ENCODE results near the gene GMEB2. TPM values are rescaled to one million over a fixed set of nuclear protein-coding genes. Genes with fewer than 3 reads are reported as not detected.
"Not testable (repeated sequence)": the region's sequence is repeated elsewhere in the genome, so short reads cannot be mapped to it uniquely, and the experiment has no call there.

Gene GMEB2
- total RNA-seq, 1 experiment from 2014 or later: 19.6 TPM

- Mint-ChIP-seq H3K4me1 (ENCODE audit: insufficient read depth, unreplicated experiment) (no peaks in the 10 kb centered on the region), H3K36me3 (ENCODE audit: insufficient read depth, unreplicated experiment) (peaks cover 50% of the 10 kb centered on the region), H3K9me3 (ENCODE audit: unreplicated experiment) (no peaks in the 10 kb centered on the region), H3K27ac (ENCODE audit: low read depth, unreplicated experiment) (no peak overlapping the region), H3K27me3 (ENCODE audit: insufficient read depth, unreplicated experiment) (no peaks in the 10 kb centered on the region), H3K4me3 (ENCODE audit: unreplicated experiment) (no peak overlapping the region)
- no TSS peak for BruUV-seq (replicated peaks)
- ChIA-PET CTCF (interaction anchor here (1.1 kb wide), 1 partner anchor 389 kb away, joined by 4 read pairs; no protein-coding TSS in a partner anchor), POLR2A (no interaction called here)
- TF ChIP-seq CTCF (IDR thresholded peaks at IDR 0.05; ENCODE audit: unreplicated experiment): no peak
- no peak for DNase-seq (ENCODE audit: unreplicated experiment)
- intact Hi-C loops (cut with micrococcal nuclease): no loop called here
Measured at GRCh38 chr20:63602321-63602720, 24.6 kb downstream of the GMEB2 start.

- H3K27me3 Mint-ChIP-seq (ENCODE audit: insufficient read depth, unreplicated experiment); POLR2A ChIA-PET; BruUV-seq (replicated peaks); DNase-seq (ENCODE audit: unreplicated experiment); H3K4me3 Mint-ChIP-seq (ENCODE audit: unreplicated experiment); intact Hi-C loops (cut with micrococcal nuclease); H3K9me3 Mint-ChIP-seq (ENCODE audit: unreplicated experiment); H3K4me1 Mint-ChIP-seq (ENCODE audit: insufficient read depth, unreplicated experiment); H3K27ac Mint-ChIP-seq (ENCODE audit: low read depth, unreplicated experiment): not testable (repeated sequence)
- CTCF ChIA-PET: interaction anchor here (1.1 kb wide), 1 partner anchor 390 kb away, joined by 4 read pairs; no protein-coding TSS in a partner anchor
- peaks cover 50% of the 10 kb centered on the region for H3K36me3 Mint-ChIP-seq (ENCODE audit: insufficient read depth, unreplicated experiment)
Measured at GRCh38 chr20:63601679-63602078, 25.2 kb downstream of the GMEB2 start.

- H3K36me3 Mint-ChIP-seq (ENCODE audit: insufficient read depth, unreplicated experiment): peaks cover 43% of the 10 kb centered on the region
- H3K27ac Mint-ChIP-seq (ENCODE audit: low read depth, unreplicated experiment): no peak overlapping the region
- no peak for DNase-seq (ENCODE audit: unreplicated experiment)
- CTCF ChIA-PET: interaction anchor here (0.9 to 1.4 kb wide), 2 partner anchors 62 to 521 kb away, joined by 3 to 4 read pairs; partner anchors contain the start of gene PTK6
- intact Hi-C loops (cut with micrococcal nuclease): no loop called here
- no peaks in the 10 kb centered on the region for H3K9me3 Mint-ChIP-seq (ENCODE audit: unreplicated experiment)
- TF ChIP-seq CTCF (IDR thresholded peaks at IDR 0.05; ENCODE audit: unreplicated experiment): no peak
- H3K27me3 Mint-ChIP-seq (ENCODE audit: insufficient read depth, unreplicated experiment): no peaks in the 10 kb centered on the region
- POLR2A ChIA-PET: interaction anchor here (1.2 to 1.7 kb wide), 3 partner anchors 12 to 266 kb away, joined by 3 to 5 read pairs (median 4); partner anchors contain the start of genes GMEB2 and TPD52L2
- no peaks in the 10 kb centered on the region for H3K4me1 Mint-ChIP-seq (ENCODE audit: insufficient read depth, unreplicated experiment)
- no peak overlapping the region for H3K4me3 Mint-ChIP-seq (ENCODE audit: unreplicated experiment)
- BruUV-seq (replicated peaks): no TSS peak
Measured at GRCh38 chr20:63599396-63600050, 27.4 kb downstream of the GMEB2 start.

- intact Hi-C loops (cut with micrococcal nuclease): no loop called here
- no peak for DNase-seq (ENCODE audit: unreplicated experiment)
- CTCF ChIA-PET: no interaction called here
- peak overlapping the region; percentile 46 for H3K27ac Mint-ChIP-seq (ENCODE audit: low read depth, unreplicated experiment)
- no peaks in the 10 kb centered on the region for H3K4me1 Mint-ChIP-seq (ENCODE audit: insufficient read depth, unreplicated experiment)
- H3K9me3 Mint-ChIP-seq (ENCODE audit: unreplicated experiment): no peaks in the 10 kb centered on the region
- H3K4me3 Mint-ChIP-seq (ENCODE audit: unreplicated experiment): no peak overlapping the region
- POLR2A ChIA-PET: interaction anchor here (0.8 to 1.7 kb wide), 4 partner anchors 11 to 266 kb away, joined by 3 to 5 read pairs (median 4); partner anchors contain the start of genes GMEB2 and TPD52L2
- no peak for TF ChIP-seq CTCF (IDR thresholded peaks at IDR 0.05; ENCODE audit: unreplicated experiment)
- H3K27me3 Mint-ChIP-seq (ENCODE audit: insufficient read depth, unreplicated experiment): no peaks in the 10 kb centered on the region
- peaks cover 42% of the 10 kb centered on the region for H3K36me3 Mint-ChIP-seq (ENCODE audit: insufficient read depth, unreplicated experiment)
- no TSS peak for BruUV-seq (replicated peaks)
Measured at GRCh38 chr20:63598479-63599395, 28.2 kb downstream of the GMEB2 start.
